ENCODE measurements around the gene POMC.

GRCh38 chr2:25141120-25141519 is 27.3 kb downstream of the POMC start:
- no peak for TF ChIP-seq CTCF (IDR thresholded peaks at IDR 0.05)
- TF ChIP-seq EZH2 (IDR thresholded peaks at IDR 0.05), result no peak
- TF ChIP-seq EZH2phosphoT487 (IDR thresholded peaks at IDR 0.05), result no peak

Measured in neural progenitor cell (in vitro differentiated cells).